Transverse colon (tissue), 4 donors: ENCODE data around the gene SERBP1. TPM values are rescaled to one million over a fixed set of nuclear protein-coding genes. Genes with fewer than 3 reads are reported as not detected.

ENCODE experiments used
- DNase-seq: peaks from one replicate; pipeline ENCODE4 v3.0.0-alpha.2; 2019
- H3K27ac ChIP-seq, 4 donors: fragments of 200-600 bp; sonication (generic); 2 replicates each; pipeline ENCODE4 v1.5.1; 2016 to 2018; ENCODE audit warnings: inconsistent platforms in 4 of 4
- H3K27me3 ChIP-seq: fragments of 200-600 bp; sonication (generic); 2 replicates; pipeline ENCODE4 v1.5.1; 2017; ENCODE audit warnings: inconsistent platforms
- H3K36me3 ChIP-seq, 4 donors: fragments of 200-600 bp; sonication (generic); 2 replicates each; pipeline ENCODE4 v1.5.1; 2017 to 2019; ENCODE audit warnings: inconsistent platforms in 4 of 4
- H3K4me1 ChIP-seq, 4 donors: fragments of 200-600 bp; sonication (generic); 2 replicates each; pipeline ENCODE4 v1.5.1; 2017 to 2020; ENCODE audit warnings: inconsistent platforms in 4 of 4
- H3K4me3 ChIP-seq, 4 donors: fragments of 200-600 bp; sonication (generic); 1 replicate in 1 of 4; 2 replicates in 3 of 4; pipeline versions ENCODE4 v1.5.1 to v1.6.1; 2017 to 2019; ENCODE audit warnings: inconsistent platforms in 4 of 4
- H3K9me3 ChIP-seq, 2 donors: fragments of 200-600 bp; sonication (generic); 2 replicates each; pipeline ENCODE4 v1.5.1; 2017 to 2019; ENCODE audit warnings: inconsistent platforms in 2 of 2
- CTCF ChIP-seq, 5 experiments: fragments of 200-600 bp in 3 of 5; fragments of 450-650 bp in 2 of 5; sonication (generic) in 3 of 5; IDR thresholded peaks; 1 replicate in 2 of 5; 2 replicates in 3 of 5; pipeline ENCODE4 v1.5.1; 2016 to 2017; ENCODE audit warnings: antibody characterized with exemption in 5 of 5, inconsistent platforms in 3 of 5, mild to moderate bottlenecking in 2 of 5, moderate library complexity in 1 of 5
- EP300 ChIP-seq: sonication (generic); formaldehyde crosslinking; IDR thresholded peaks from one replicate; pipeline ENCODE4 v1.6.1; 2017; ENCODE audit warnings: antibody characterized with exemption, low read depth
- POLR2A ChIP-seq: fragments of 450-650 bp; IDR thresholded peaks from one replicate; pipeline ENCODE4 v1.6.1; 2016; ENCODE audit warnings: antibody characterized with exemption, mild to moderate bottlenecking, moderate library complexity
- POLR2AphosphoS5 ChIP-seq, 3 donors: sonication (generic); formaldehyde crosslinking; IDR thresholded peaks; one replicate each; pipeline ENCODE4 v1.6.1; 2016; ENCODE audit warnings: antibody characterized with exemption in 3 of 3
- WGBS, 2 donors: methylation state at CpG; one replicate each; pipeline ENCODE4 v1.1.5; 2018; ENCODE audit warnings: low coverage in 1 of 2; 5-methylcytosine and 5-hydroxymethylcytosine counted together
- in situ Hi-C, 4 donors: fragments of 200-750 bp; cut with MboI; loops; one replicate each; pipeline versions ENCODE4 v1.15.0 to v1.15.1; 2017; ENCODE audit warnings: low sequenced_read_pairs in 3 of 4, low pct_ligation_motif_present in 1 of 4, low pct_unique_long_range_greater_than_20kb in 1 of 4
- intact Hi-C: fragments of 100-400 bp; cut with DNase I; formaldehyde crosslinking; loops from one replicate; pipeline ENCODE4 v1.15.1; 2023; ENCODE audit warnings: low total_unique reads
- total RNA-seq, 4 donors: library from RNA; depleted of rRNA; stranded (reverse); fragments of >200 nt; gene quantifications; one replicate each; pipeline ENCODE4 v1.1.0, GENCODE V29; 2016

SERBP1 gene
- total RNA-seq, 4 donors from 2014 or later: 64.3 to 218 (median 158) TPM

- WGBS, 2 donors: 67 to 70% methylated on average over 2 of the region's 2 CpGs
- Histone ChIP-seq H3K36me3 (no peaks in the 10 kb centered on the region), H3K4me3 (no peak overlapping the region), H3K9me3 (no peaks in the 10 kb centered on the region), H3K27ac (peak overlapping the region in 1 of 4 donors; percentile 38), H3K27me3 (no peaks in the 10 kb centered on the region), H3K4me1 (peaks cover 0 to 13% (median 4%) of the 10 kb centered on the region in 4 donors)
- TF ChIP-seq POLR2AphosphoS5 (IDR thresholded peaks at IDR 0.05): no peak
- no peak for TF ChIP-seq CTCF (IDR thresholded peaks at IDR 0.05)
- TF ChIP-seq POLR2A: no peak
- TF ChIP-seq EP300: no peak
- no peak for DNase-seq
- in situ Hi-C loops (no loop called here), intact Hi-C loops (no loop called here)
Measured at GRCh38 chr1:67433837-67434236, 3.6 kb upstream of the SERBP1 start.

- TF ChIP-seq EP300: no peak
- no peak for TF ChIP-seq CTCF (IDR thresholded peaks at IDR 0.05)
- no peak for TF ChIP-seq POLR2A
- TF ChIP-seq POLR2AphosphoS5 (IDR thresholded peaks at IDR 0.05): no peak
Measured at GRCh38 chr1:67432745-67433144, 2.5 kb upstream of the SERBP1 start.

GRCh38 chr1:67431869-67432578 is 1.8 kb upstream of the SERBP1 start:
- Histone ChIP-seq H3K4me1 (peaks cover 6 to 26% (median 16%) of the 10 kb centered on the region in 4 donors), H3K4me3 (no peak overlapping the region), H3K9me3 (no peaks in the 10 kb centered on the region), H3K27ac (peak overlapping the region; percentile 92 to 94 (median 92)), H3K36me3 (no peaks in the 10 kb centered on the region), H3K27me3 (no peaks in the 10 kb centered on the region)
- intact Hi-C loops: no loop called here
- no peak for DNase-seq
- in situ Hi-C loops: no loop called here
- TF ChIP-seq EP300 (no peak), CTCF (IDR thresholded peaks at IDR 0.05) (no peak)
- WGBS, 2 donors: 40 to 55% methylated on average over 8 of the region's 8 CpGs

More at GRCh38 chr1:67432745-67433144, 2.5 kb upstream of the SERBP1 start:
- H3K4me1 ChIP-seq: peaks cover 1 to 19% (median 9%) of the 10 kb centered on the region in 4 donors
- H3K27ac ChIP-seq: no peak overlapping the region
- intact Hi-C loops: no loop called here
- DNase-seq: no peak
- WGBS, 2 donors: 83 to 100% methylated on average over 1 of the region's 1 CpG
- no peaks in the 10 kb centered on the region for H3K36me3 ChIP-seq
- no peaks in the 10 kb centered on the region for H3K9me3 ChIP-seq
- in situ Hi-C loops: no loop called here
- no peak overlapping the region for H3K4me3 ChIP-seq
- no peaks in the 10 kb centered on the region for H3K27me3 ChIP-seq

- H3K4me1 ChIP-seq: peaks cover 6 to 32% (median 22%) of the 10 kb centered on the region in 4 donors
- no peaks in the 10 kb centered on the region for H3K36me3 ChIP-seq
- in situ Hi-C loops: no loop called here
- H3K4me3 ChIP-seq: peak overlapping the region; percentile 87 to 95 (median 90)
- TF ChIP-seq POLR2A (no peak), EP300 (no peak), CTCF (IDR thresholded peaks at IDR 0.05) (no peak), POLR2AphosphoS5 (IDR thresholded peaks at IDR 0.05) (no peak)
- no peak for DNase-seq
- H3K9me3 ChIP-seq: no peaks in the 10 kb centered on the region
- H3K27me3 ChIP-seq: no peaks in the 10 kb centered on the region
- H3K27ac ChIP-seq: peak overlapping the region; percentile 92 to 94 (median 92)
- intact Hi-C loops: no loop called here
- 15 to 17% methylated on average over 12 of the region's 12 CpGs for WGBS, 2 donors
Measured at GRCh38 chr1:67431156-67431765, 1.1 kb upstream of the SERBP1 start.
